Renal cortex interstitium (tissue), 11 donors: ENCODE measurements around the gene FBXO10. TPM values are rescaled to one million over a fixed set of nuclear protein-coding genes. Genes with fewer than 3 reads are reported as not detected.
"Not testable (repeated sequence)": the region's sequence is repeated elsewhere in the genome, so short reads cannot be mapped to it uniquely, and the experiment has no call there.

Source experiments
- DNase-seq, 11 donors: peaks; one replicate each; pipeline ENCODE4 v3.0.0-alpha.2; 2013; ENCODE audit warnings: low read depth in 9 of 11, low spot score in 4 of 11; ENCODE audit errors: extremely low read depth in 1 of 11
- polyA plus RNA-seq, 3 donors: library from polyadenylated mRNA; unstranded; fragments of 120-200 nt; gene quantifications; one replicate each; pipeline ENCODE4 v1.2.1, GENCODE V29; 2013; ENCODE audit not compliant: insufficient read length in 3 of 3

Gene FBXO10
- polyA plus RNA-seq, 3 donors, result 13.2 to 14.7 (median 13.2) TPM

DNA sequence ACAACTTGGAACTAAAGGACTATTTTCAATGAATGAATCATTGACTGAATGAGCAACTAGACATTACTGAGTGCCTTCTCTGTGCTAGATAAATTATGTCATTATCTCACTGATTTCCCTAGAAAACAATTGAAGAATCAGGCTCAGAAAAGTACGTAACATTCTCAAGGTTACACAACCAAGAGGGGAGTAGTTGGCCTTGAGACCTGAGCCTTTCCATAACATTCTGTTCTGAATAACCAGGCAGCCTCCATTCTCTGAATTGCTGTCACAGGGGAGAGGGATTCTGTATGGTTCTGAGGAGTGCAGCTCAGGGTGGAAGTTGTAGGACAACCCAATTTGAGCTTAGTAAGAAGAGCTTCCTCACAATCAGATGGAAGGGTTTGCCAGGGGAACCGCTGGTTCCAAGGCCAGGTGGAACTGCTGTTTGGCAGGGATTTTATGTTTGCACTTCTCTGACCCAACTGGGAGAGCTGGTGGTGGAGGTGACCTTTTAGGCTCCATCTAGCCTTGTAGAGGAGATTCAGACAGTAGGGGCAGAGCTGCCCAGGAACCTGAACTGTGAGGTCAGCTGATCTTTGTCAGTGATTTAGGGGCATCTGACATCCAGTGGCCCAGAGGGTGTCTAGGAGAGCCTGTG lies 74.1 kb downstream of the FBXO10 start:
- no peak for DNase-seq

DNA sequence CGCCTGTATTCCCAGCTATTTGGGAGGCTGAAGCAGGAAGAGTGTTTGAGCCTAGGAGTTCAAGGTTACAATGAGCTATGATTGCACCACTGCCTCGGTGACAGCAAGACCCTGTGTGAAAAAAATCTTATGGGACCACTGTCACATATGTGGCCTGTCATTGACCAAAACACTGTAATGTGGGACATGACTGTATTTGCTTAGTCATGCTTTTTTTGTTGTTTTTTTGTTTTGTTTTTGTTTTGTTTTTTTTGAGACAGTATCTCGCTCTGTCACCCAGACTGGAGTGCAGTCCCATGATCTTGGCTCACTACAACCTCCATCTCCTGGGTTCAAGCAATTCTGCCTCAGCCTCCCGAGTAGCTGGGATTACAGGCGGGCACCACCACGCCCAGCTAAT lies 76.9 kb downstream of the FBXO10 start:
- DNase-seq, result no peak

DNA sequence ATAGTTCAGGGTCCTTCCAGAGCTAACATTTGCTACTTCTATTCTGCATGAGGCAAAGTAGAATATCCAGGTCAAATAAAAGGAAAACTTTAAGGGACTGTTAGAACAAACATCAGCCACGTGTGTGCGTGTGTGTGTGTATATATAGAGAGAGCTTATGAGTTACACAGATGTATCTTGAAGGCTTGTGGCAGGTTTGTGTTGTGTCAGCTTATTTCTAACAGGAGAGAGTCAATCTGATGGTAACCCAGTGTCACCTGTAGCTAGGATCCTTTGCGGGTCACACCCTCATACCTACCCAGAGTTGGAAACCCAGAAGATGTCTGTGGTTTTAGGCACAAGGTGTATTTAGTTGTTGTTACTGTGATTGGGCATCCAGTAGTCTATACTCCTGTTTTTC lies 77.7 kb downstream of the FBXO10 start:
- DNase-seq, result no peak

DNA sequence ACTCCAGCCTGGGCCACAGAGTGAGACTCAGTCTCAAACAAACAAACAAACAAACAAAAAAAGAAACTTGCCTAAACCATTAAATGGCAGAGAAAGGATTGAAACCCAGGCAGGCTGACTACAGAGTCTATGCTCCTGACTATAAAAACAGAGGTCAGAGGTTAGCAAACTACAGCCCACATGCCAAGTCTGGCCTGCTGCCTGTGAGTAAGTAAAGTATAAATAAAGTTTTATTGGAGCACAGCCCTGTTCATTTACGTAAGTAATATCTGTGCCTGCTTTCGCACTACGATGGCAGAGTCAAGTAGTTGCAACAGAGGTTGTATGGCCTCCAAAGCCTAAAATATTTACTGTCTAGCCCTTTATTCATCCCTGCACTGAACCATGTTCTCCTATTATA lies 78.9 kb downstream of the FBXO10 start:
- no peak for DNase-seq

DNA sequence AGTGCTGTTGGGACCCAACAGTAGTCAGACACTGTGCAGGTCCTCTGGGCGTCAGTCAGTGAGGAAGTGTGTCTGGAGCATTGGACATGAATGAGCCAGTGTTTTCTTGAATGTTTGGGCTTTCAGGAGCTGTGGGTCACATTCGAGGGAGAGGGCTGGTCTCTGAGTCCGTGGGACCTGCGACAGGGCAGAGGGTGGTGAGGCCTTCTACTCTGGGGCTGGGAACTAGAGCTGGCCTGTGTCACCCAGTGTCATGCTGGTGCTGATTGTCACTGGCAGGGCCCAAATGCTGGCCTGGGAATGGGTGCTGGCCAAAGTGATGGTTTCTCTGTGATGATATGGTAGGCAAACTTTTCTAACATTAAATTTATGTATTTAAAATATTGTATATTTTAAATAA lies 80.2 kb downstream of the FBXO10 start:
- DNase-seq, result no peak

DNA sequence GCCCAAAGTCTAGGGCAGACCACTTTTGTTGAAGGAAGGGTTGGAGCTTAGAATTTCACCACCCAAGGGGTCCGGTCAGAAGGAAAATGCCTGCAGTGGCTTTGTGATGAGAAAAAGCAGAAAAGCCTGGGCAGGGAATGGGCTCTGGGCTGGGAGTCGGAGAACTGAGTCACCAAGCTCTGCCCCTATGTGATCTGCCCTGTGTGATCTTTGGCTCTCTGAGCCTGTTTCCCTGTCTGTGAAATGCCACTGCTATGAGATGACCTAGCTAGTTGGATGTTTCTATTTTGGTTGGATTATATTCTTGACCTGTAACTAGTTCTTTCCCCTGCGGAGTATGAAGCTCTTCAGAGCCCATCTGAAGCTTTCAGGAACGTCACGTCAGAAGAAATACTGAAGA lies 80.6 kb downstream of the FBXO10 start:
- no peak for DNase-seq

DNA sequence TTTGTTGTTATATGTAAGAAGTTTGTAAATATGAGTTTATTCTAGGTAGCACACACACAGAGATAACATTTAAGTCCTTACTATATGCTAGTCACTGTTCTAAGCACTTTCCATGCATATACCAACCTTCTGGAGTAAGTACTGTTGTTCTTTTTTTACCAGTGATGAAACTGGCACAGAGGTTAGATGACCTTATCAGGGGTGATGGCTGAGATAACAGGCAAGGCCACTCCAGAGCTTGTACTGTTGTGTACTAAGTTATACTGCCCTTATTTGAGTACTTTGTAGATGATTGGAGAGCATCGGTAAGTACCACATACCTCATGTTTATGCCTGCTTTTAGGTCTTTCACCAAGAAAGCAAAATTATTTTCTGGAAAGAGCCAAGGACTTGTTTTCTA lies 84.2 kb downstream of the FBXO10 start:
- DNase-seq, result no peak

DNA sequence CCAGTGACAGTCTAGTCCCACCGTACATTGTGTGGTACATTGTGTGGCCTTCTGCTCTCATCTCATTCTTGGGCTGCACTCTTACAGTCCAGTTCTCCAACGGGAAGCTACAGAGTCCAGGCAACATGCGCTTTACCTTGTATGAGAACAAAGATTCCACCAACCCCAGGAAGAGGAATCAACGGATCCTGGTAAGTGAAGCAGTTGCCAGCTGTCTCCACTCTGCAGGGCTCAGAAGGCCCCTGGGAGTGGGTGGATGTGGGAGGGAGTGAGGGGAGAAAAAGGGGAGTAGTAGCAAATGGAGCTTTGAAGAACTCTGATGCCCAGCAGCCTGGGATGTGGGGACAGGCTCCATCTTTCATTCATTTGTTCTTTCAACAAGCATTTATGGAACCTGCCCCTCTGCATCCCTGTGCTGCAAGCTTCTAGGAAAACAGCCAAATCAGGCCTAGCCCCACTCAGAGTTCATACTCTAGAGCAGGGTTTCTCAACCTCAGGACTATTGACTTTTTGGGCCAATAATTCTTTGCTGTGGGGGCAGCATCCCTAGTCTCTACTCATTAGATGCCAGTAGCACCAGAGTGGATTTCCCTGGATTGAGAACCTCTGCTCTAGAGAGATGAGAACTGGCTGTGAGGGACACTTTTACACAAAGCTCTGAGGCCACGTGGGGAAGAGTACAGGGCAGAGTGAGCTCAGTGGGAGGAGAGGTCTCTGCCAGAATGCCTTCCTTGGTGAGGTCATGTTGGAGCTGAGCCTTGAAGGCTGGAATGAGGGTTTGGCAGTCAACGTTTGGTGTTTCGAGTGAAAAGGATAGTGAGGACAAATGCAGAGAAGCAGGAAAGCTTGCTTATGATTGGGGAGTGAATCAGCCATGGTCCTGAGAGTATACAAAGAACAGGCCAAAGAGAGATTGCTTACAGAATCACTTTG lies 89.3 kb downstream of the FBXO10 start:
- DNase-seq, result no peak

DNA sequence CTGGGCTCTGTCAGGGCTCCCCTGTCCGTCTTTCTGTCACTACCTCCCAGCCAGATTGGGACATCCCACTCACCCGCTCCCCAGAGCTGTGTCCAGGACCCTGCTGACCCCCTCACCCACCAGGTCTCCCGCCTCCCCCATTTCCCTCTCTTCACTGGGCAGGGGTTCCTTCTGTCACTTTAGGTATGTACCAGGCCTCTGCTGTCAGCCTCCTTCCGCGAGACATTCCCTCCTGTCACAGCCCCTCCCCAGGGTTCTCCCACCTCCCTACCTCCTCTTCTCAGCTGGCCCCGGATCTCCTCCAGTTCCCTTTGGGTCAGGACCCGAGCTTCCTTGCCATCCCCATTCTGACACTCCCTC lies 89.9 kb downstream of the FBXO10 start:
- DNase-seq, result no peak

DNA sequence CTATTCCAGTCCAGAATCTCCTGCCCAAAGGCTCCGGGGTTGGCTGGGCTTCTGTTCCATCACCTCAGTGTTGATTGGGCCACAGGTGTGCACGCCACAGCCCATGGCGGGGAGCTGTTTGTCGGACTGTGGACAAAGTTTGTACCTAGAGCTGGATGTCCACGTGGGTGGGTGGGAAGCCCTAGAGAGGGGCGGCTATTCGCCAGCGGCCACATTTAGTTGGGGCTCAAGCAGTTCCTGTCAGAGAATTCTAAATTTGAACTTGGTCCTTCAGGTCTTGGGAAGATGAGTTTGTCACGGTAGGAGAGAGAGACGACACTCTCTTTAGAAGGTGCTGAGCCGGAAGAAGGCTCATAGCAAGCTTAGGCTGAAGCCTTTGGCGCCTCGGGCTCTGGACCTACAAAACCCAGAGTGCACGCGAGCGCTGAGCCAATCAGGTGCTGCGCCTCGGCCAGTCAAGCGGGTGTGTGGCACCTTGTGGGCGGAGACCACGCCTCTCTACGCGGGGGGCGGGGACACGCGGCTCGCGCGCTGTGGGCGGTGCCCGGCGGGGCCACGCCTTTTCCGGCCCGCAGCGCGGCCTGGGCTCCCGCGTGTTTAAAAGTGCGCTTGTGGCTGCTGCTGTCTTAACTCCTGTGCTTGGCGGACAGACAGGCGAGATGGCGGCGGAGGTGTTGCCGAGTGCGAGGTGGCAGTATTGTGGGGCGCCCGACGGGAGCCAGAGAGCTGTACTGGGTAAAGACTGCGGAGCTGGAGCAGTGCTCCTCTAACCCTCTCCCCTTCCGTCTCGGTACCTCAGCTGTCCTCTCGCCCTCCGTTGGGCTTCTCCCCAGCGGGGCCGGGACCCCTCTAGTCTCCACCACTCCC lies 90.6 kb downstream of the FBXO10 start, which contains the start of gene POLR1E:
Gene POLR1E (plus strand): TSS at position 560 of the 867 bp plus-strand sequence. CDS start 100 bp downstream, at position 660.
- DNase-seq, result peak; percentile 74 to 90 (median 87)

DNA sequence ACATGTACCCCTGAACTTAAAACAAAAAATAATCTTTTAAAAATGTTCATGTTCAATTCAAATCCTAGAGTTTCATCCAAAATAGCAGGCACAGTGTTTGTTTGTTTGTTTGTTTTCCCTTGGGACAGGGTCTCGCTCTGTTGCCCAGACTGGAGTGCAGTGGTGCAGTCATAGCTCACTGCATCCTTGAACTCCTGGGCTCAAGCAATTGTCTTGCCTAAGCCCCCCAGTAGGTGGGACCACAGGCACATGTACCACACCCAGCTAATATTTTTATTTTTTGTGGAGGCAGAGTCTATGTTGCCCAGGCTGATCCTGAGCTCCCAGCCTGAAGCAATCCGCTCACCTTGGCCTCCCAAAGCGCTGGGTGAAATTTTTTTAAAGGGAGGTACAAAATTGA lies 95.4 kb downstream of the FBXO10 start:
- no peak for DNase-seq

DNA sequence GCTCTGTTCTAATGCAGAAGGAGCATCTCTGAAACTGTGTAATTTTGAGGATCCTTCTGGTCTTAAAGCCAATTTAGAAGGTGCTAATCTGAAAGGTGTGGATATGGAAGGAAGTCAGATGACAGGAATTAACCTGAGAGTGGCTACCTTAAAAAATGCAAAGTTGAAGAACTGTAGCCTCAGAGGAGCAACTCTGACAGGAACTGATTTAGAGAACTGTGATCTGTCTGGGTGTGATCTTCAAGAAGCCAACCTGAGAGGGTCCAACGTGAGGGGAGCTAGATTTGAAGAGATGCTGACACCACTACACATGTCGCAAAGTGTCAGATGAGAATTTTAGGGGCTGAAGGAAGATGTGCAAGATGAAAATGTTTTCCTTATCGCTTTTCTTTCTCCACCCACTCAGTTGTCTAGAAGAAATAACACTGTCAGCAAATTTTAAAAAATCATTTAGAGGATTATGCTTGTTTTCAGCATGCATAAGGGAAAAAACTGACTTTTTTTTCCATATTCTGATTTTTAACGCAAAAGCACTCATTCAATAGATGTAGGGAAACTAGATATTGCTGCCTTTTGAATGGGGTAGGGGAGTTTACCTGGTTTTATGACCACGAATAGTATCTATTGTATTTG lies 98.1 kb downstream of the FBXO10 start:
- not testable (repeated sequence) for DNase-seq

DNA sequence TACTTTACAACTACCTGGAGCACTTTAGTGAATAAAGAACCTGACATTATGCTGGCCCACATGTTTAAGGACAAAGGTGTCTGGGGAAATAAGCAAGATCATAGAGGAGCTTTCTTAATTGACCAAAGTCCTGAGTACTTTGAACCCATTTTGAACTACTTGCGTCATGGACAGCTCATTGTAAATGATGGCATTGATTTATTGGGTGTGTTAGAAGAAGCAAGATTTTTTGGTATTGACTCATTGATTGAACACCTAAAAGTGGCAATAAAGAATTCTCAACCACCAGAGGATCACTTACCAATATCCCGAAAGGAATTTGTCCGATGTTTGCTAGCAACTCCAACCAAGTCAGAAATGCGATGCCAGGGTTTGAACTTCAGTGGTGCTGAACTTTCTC lies 98.7 kb downstream of the FBXO10 start:
- not testable (repeated sequence) for DNase-seq

DNA sequence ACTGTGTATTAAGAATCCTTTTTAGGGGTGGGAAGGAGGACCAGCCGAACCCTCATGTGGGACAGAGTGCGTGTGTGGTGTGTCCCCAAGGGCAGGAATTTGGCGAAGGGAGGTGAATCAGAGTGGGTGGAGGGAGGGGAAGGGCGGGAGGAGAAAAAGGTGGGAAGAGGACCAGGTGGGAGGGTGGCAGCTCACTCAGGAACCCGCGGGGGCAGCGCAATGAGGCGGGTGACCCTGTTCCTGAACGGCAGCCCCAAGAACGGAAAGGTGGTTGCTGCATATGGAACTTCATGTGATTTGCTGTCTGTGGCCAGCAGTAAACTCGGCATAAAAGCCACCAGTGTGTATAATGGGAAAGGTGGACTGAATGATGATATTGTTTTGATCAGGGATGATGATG lies 99.2 kb downstream of the FBXO10 start:
- DNase-seq, result no peak

DNA sequence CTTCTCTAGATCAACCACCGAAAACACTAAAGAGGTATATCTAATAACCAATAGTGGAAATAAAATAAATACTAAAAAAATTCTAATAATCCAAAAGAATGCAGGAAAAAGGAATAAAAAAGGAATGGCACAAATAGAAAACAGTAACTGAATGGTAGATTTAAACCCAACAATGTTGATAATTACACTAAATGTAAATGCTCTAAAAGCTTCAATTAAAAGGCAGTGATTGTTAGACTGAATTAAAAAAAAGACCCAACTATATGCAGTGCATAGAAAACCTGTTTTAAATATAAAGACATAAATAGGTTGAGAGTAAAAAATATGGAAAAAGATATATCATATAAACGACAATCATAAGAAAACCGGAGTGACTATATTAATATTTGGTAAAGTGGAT lies 101.7 kb downstream of the FBXO10 start:
- DNase-seq, result no peak

DNA sequence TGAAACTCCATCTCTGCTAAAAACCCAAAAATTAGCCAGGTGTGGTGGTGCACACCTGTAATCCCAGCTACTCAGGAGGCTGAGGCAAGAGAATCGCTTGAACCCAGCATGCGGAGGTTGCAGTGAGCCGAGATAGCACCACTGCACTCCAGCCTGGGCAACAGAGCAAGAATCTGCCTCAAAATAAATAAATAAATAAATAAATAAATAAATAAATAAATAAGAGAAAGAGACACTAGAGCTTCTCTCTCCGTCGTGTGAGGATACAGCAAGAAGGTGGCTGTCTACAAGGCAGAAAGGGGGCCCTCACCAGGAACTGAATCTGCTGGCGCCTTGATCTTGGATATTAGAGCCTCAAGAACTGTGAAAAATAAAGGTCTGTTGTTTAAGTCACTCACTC lies 102.2 kb downstream of the FBXO10 start:
- not testable (repeated sequence) for DNase-seq

DNA sequence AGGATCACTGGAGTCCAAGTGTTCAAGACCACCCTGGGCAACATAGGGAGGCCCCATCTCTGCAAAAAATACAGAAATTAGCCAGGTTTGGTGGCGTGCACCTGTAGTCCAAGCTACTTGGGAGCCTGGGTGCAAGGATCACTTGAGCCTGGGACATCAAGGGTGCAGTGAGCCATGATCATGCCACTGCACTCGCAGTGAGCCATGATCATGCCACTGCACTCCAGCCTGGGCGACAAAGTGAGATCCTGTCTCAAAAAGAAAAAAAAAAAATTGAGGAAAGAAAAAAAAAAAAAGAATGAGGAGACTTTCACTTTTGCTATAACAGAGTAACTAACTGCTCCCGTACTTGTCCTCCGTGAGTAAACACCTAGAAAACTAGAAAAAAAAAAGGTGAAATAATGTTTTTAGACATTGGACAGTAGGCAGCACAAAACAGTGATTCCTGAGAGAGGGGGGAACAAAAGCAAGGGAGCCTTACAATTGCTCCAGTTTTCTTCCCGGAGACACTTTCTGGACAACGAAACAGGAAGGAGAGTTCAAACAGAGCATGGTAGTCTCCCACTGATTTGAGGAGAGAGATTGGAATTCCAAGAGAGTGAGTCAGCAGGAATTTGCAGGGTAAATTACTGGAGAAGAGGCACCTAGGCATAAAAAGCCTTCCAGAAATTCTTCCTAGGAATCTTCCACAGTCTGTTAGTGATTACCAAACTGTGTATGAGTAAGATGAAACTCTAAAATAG lies 104.1 kb downstream of the FBXO10 start:
- peak in 8 of 11 donors; percentile 39 to 66 (median 46) for DNase-seq

DNA sequence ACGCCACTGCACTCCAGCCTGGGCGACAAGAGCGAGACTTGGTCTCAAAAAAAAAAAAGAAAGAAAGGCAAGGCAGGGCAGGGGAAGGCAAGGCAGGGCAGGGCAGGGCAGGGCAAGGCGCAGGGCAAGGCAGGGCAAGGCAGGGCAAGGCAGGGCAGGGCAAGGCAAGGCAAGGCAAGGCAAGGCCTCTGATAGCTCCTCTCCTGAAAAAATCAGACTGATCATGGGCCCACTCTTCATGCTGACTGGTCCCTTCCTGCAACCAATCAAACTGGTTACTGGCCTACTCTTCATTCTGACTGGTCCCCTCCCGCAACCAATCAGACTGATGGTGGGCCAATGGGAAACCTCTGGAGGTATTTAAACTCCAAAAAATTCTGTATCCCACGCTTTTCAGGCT lies 107.6 kb downstream of the FBXO10 start:
- DNase-seq, result no peak
